NCI-H446 treated with DMSO at 0.1 percent for 48 hours (cell line): ENCODE data around the gene ATP1A3.

Experiments
- DNase-seq: peaks from one replicate; lab custom pipeline; 2025; lab: John Stamatoyannopoulos, UW

The ATP1A3 gene

DNA sequence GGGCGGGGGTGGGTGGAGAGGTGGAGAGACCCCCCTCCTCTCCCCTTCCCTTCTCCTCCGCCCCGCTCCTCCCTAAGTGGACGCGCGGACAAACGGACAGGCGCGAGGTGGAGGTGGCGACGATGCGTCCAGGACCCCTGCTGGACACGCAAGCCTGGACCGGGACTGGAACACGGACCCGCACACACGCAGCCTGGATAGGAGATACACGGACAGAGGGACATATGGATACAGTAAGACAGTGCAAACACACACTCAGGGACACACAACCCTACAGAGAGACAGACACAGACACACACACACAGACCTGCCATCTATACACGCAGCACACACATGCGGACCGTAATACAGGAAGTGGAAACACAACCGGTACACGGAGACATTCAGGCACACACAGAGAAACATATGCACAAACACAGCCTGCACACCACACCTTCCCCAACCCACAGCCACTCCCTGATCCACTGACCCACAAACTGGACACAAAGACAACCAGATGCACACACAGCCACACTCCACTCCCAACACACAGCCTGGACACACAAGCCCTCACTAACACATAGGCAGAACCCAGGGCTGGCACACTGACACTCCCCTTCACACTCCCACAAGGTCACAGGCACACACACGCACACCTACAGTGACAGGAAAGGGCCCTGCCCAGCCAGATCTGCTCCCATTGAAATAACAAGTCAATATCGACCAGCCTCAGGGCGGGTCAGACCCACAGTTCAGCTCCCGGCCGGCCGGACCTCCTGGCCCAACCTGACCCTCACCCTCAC, 65.1 kb downstream of the ATP1A3 start:
- DNase-seq, result no peak

GRCh38 chr19:41928221-41928683, 65.8 kb downstream of the ATP1A3 start, which contains the start of gene ERFL:
Gene ERFL, minus strand, starts transcription at chr19:41928449. Its CDS starts 15,530 bp downstream, at chr19:41912919.
- DNase-seq, result no peak

DNA sequence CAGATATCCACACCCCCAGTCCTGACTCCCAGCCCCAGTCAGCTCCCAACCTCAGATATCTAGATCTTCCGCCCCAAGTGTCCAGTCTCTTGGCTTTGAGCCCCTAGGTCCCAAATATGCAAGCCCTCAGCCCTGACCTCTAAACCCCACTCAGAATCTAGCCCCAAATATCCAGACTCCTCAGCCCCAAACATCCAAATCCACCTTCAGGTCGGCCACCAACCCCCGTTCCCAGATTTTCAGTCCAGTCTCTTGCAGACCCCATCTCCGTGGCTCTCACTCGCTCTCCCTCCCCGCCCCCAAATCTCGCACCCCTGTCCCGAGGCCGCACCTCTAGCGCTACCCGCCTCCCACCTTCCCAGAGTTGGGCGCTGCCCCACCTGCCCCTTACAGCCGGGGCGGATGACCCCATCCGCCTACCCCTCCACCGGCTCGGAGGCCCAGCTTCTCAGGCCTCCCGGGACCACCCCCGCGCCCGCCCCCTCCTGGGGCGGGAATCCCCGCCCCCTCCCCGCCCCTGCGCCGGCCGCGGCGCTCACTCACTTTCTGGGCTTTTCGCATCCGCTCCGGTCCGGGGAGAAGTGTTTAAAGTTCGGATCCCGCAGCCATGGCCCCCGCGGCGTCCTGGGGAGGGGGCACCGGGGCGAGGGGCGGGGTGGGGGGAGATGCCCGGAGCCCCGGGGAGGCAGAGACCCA, 66.4 kb downstream of the ATP1A3 start:
- no peak for DNase-seq

DNA sequence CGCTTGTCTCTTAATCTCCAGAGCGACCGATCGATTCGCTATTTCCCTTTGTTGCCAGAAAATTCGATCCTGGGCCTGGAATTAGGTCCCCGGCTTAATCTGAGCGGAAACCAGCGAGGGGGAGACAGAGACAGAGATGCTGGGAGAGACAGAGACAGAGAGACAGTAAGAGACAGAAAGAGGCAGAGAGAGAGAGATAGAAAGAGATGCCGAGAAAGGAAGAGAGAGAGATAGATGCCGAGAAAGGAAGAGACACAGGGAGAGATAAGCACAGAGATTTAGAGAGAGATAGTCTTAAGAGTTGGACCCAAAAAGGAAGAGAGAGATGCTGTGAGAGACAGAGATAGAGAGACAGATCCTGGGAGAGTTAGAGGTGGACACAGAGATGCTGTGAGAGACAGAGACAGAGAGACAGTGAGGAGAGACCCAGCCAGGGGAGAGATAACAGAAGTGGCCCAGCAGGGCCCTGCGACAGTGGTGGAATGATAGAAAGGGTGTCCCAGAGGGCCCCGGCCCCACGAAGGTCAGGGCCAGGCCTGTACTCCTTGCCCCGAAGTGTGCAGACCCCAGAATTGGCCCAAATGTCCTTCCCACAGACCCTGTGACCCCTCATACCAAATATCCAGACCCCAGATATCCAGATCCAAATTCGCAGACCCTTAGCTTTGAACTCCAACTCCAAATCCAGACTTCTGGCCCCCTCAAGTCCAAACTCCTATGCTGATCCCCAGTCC, 67.1 kb downstream of the ATP1A3 start:
- no peak for DNase-seq

DNA sequence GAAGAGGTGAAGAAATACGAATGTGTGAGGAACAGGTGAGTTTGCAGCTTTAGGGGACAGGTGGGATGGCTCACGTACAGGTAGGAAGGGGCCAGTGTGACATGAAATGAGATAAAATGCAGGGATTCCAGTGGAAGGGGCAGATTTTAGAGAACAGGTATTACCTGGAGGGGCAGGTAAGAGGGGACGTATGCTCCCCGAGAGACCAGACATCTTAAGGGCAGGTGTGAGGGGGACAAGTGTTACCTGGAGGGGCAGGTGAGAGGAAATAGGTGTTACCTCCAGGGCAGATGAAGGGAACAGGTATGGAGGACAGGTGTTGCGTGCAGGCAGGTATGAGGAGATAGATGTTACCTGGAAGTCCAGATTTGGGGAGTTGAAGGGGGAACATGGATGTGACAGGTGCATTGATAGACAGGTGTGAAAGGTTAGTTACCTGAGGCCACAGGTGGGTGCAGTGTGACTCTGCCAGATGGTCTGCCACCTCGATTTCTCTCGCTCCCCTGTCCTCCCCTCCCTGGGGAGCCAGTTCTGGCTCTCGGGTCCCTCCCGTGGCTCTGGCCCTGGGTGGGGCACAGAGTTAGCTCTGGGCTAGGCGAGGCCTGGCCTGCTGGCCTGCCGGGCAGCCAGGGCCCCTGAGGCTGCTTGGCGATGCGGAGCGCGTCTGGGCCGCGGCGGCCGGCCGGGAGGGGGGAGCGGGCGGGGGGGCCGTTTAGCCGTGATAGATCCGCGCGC, 67.8 kb downstream of the ATP1A3 start:
- DNase-seq, result no peak

- no peak for DNase-seq
Observed at GRCh38 chr19:41925208-41926003, 68.6 kb downstream of the ATP1A3 start.

- no peak for DNase-seq
Observed at GRCh38 chr19:41924151-41925145, 69.6 kb downstream of the ATP1A3 start.

DNA sequence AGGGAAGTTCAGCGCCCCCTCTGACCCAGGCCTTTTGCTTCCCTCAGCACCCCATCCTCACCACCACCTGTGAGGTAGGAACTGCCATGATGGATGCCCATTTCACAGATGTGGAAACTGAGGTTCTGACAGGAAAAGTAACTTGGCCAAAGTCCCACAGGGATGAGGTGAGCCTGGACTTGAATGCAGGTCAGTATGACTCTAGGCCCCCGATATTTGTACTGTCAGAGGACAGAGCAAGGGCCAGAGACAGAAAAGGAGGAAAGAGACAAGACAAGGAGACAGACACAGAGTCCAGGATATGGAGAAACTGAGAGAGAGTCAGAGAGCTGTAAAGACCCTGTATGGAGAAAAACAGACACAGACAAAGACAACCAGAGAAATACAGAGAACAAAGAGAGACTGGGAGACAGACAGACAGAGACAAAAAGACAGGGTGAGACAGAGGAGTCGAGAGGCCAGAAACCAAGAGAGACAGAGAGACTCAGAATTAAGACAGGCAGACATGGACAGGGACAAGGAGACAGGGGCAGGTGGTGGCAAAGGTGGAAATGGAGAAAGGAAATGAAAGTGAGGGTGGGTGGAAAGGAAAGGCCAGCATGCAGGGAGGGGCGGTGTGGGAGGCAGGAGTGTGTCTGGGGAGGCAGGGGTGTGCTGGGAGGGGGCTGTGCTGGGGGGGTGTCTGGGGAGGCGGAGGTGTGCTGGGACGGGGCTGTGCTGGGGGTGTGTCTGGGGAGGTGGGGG, 70.8 kb downstream of the ATP1A3 start:
- DNase-seq, result no peak

DNA sequence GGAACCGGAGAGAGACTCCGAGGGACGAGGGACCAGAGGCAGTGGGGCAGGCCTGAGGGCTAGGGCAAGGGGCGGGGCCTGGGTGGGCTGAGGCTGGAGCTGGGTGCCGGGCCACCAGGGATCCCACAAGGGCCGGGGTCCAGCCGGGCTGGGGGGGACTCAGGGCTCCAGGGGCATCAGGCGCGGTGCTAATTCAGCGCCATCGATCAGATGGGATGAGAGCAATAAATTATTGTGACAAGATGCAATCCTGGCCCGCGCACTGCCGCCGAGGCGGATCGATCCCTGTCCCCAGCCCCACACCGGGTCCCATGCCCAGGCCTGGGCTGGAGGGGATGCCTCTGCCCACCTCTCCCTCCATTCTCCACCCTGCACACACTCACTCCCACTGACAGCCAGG, 71.4 kb downstream of the ATP1A3 start:
- DNase-seq, result no peak

GRCh38 chr19:41921577-41922576, 72.2 kb downstream of the ATP1A3 start:
- DNase-seq, result no peak

DNA sequence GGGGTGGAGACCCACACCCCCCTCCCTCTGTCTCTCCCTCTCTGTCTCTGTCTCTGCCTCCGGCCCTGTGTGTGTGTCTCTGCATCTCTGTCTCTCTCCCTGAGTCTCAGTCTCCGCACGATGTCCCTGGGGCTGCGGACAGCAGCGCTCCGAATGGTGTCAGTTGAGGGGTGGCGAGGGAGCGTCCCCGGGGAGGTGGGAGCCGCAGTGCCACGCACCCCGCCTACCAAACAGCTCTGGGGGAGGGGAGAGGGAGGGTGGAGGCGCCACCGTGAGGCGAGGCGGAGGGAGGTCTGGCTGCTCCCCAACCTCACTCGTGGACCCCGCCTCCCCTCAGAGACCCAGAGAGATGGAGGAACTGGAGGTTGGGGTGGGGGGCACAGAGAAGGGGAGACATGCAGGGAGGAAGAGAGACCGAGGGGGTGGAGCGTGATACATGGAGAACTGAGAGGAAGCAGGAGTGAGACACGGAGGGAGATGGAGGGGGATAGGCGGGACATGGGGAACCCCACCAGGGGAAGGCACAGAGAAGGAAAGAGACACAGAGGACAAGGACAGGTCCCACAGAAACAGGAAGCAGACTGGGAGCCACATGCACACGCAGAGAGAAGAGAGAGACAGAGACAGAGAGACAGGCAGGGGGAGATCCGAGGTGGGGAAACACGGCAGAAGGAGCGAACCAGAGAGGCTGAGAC, 73.0 kb downstream of the ATP1A3 start:
- no peak for DNase-seq

DNA sequence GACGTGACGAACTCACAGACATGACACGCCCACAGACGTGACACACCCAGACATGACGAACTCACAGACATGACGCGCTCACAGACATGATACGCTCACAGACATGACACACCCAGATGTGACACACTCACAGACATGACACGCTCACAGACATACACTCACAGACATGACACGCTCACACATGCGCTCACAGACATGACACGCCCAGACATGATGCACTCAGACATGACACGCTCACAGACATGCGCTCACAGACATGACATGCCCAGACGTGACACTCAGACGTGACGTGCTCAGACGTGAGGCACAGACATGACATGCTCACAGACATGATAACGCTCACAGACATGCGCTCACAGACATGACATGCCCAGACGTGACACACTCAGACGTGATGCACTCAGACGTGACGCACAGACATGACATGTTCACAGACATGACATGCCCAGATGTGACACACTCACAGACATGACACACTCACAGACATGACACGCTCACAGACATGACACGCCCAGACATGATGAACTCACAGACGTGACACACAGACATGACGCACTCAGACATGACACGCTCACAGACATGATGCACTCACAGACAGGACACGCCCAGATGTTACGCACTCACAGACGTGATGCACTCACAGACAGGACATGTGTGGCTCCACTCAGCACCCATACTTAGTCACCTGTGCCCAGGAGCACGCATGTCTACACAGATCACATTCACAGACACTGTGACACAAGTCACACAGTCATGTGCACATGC, 73.9 kb downstream of the ATP1A3 start:
- no peak for DNase-seq

- DNase-seq, result no peak
Observed at GRCh38 chr19:41918653-41919244, 75.3 kb downstream of the ATP1A3 start.

GRCh38 chr19:41918095-41918494, 75.9 kb downstream of the ATP1A3 start:
- DNase-seq, result no peak

- DNase-seq, result no peak
Observed at GRCh38 chr19:41917676-41918075, 76.4 kb downstream of the ATP1A3 start.
